Measurements from ENCODE around the gene WFS1.

The WFS1 gene

GRCh38 chr4:6271701-6272465 is 2.2 kb downstream of the WFS1 start:
- H3K9me3 Mint-ChIP-seq: no peaks in the 10 kb centered on the region
- H3K36me3 Mint-ChIP-seq (ENCODE audit: low read depth): no peaks in the 10 kb centered on the region
- no peak overlapping the region for H3K27ac Mint-ChIP-seq
- H3K4me1 Mint-ChIP-seq: peaks cover 59% of the 10 kb centered on the region
- peak overlapping the region; percentile 71 for H3K4me3 Mint-ChIP-seq
- no peak for TF ChIP-seq CTCF (IDR thresholded peaks at IDR 0.05)
- DNase-seq: no peak
- peaks cover 27% of the 10 kb centered on the region for H3K27me3 Mint-ChIP-seq (ENCODE audit: low read depth, poor library complexity)

- Mint-ChIP-seq H3K4me3 (no peak overlapping the region), H3K9me3 (no peaks in the 10 kb centered on the region), H3K36me3 (ENCODE audit: low read depth) (no peaks in the 10 kb centered on the region), H3K4me1 (peaks cover 61% of the 10 kb centered on the region), H3K27me3 (ENCODE audit: low read depth, poor library complexity) (peaks cover 16% of the 10 kb centered on the region), H3K27ac (peak overlapping the region; percentile 57)
- no peak for DNase-seq
- TF ChIP-seq CTCF (IDR thresholded peaks at IDR 0.05): no peak
These were observed 3.4 kb downstream of the WFS1 start for GRCh38 chr4:6272863-6273660.

GRCh38 chr4:6273661-6273990 is 4.0 kb downstream of the WFS1 start:
- peak overlapping the region; percentile 57 for H3K27ac Mint-ChIP-seq
- H3K4me1 Mint-ChIP-seq: peaks cover 61% of the 10 kb centered on the region
- no peak for DNase-seq
- H3K36me3 Mint-ChIP-seq (ENCODE audit: low read depth): no peaks in the 10 kb centered on the region
- TF ChIP-seq CTCF (IDR thresholded peaks at IDR 0.05): no peak
- H3K27me3 Mint-ChIP-seq (ENCODE audit: low read depth, poor library complexity): peaks cover 11% of the 10 kb centered on the region
- H3K9me3 Mint-ChIP-seq: no peaks in the 10 kb centered on the region
- no peak overlapping the region for H3K4me3 Mint-ChIP-seq

GRCh38 chr4:6275351-6275750 is 5.7 kb downstream of the WFS1 start:
- Mint-ChIP-seq H3K27me3 (ENCODE audit: low read depth, poor library complexity) (peaks cover 6% of the 10 kb centered on the region), H3K4me1 (peaks cover 53% of the 10 kb centered on the region), H3K9me3 (no peaks in the 10 kb centered on the region), H3K27ac (no peak overlapping the region), H3K36me3 (ENCODE audit: low read depth) (no peaks in the 10 kb centered on the region), H3K4me3 (no peak overlapping the region)
- no peak for DNase-seq
- no peak for TF ChIP-seq CTCF (IDR thresholded peaks at IDR 0.05)

GRCh38 chr4:6275898-6276806 is 6.5 kb downstream of the WFS1 start:
- peaks cover under 1% of the 10 kb centered on the region for H3K27me3 Mint-ChIP-seq (ENCODE audit: low read depth, poor library complexity)
- peaks cover 53% of the 10 kb centered on the region for H3K4me1 Mint-ChIP-seq
- no peak for TF ChIP-seq CTCF (IDR thresholded peaks at IDR 0.05)
- H3K9me3 Mint-ChIP-seq: no peaks in the 10 kb centered on the region
- no peak overlapping the region for H3K4me3 Mint-ChIP-seq
- no peaks in the 10 kb centered on the region for H3K36me3 Mint-ChIP-seq (ENCODE audit: low read depth)
- H3K27ac Mint-ChIP-seq: peak overlapping the region; percentile 59
- DNase-seq: no peak
